ENCODE data around the gene ELF3. TPM values are rescaled to one million over a fixed set of nuclear protein-coding genes. Genes with fewer than 3 reads are reported as not detected.

Gene ELF3
- total and polyA plus RNA-seq, 2 of the 13 experiments (the other 11 are each of a cell fraction or from before 2014, with no cell fraction given): 11.5 to 55.1 TPM

DNA sequence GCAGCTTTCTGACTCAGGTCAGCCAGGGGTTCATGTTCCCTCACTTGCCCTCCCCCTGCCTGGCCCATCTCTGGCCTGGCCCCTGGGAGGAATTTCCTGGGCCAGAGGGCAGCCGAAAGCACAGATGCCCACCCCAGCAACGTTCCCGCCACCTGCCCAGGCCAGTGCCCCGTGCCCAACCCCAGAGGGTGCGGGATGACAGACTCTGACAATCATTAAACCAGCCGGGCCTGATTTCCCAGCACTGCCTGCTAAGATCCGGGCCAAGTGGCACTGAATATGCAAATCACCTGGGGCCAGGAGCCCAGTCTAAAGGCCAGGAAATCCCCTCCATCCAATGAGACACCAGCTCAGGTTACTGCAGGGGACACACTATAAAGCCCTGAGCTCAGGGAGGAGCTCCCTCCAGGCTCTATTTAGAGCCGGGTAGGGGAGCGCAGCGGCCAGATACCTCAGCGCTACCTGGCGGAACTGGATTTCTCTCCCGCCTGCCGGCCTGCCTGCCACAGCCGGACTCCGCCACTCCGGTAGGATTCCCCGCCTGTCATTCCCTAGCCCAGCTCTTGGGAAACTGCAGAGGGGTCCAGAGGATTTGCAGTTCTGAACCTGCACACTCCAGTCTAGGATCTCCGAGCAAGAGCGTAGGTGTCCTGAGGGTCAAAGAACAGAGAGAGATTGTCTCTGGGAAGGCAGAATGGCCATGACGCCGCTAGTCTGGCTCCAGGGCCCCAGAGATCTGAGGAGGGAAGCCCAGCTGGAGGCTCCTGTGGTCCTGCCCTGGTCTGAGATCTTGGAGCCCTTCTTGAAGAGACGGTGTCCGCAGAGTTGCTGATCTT lies at the start of gene ELF3 (continued):
- TF ChIP-seq TRIM24 (CRISPR knock-in tag; IDR thresholded peaks at IDR 0.05) (no peak), HDAC6 (IDR thresholded peaks at IDR 0.05; ENCODE audit: low read depth, low read length) (no peak), SAFB2 (CRISPR knock-in tag; IDR thresholded peaks at IDR 0.05; ENCODE audit: borderline replicate concordance, low read depth) (peak; percentile 67; the same call in 1 of the 2 replicates), ZNF577 (CRISPR knock-in tag; IDR thresholded peaks at IDR 0.05; ENCODE audit: borderline replicate concordance, low read depth) (no peak), ZNF230 (CRISPR knock-in tag; IDR thresholded peaks at IDR 0.05) (no peak), SETDB1 (CRISPR knock-in tag; IDR thresholded peaks at IDR 0.05; ENCODE audit: borderline replicate concordance) (no peak), HCFC1 (IDR thresholded peaks at IDR 0.05; ENCODE audit: low read depth, low read length) (no peak), ZNF547 (CRISPR knock-in tag; IDR thresholded peaks at IDR 0.05) (0 out of 2 replicates have a peak, but pooled peaks have one; percentile 19), SMC3 (IDR thresholded peaks at IDR 0.05; ENCODE audit: low read length) (0 out of 2 replicates have a peak, but pooled peaks have one; percentile 9), ZNF253 (CRISPR knock-in tag; IDR thresholded peaks at IDR 0.05; ENCODE audit: borderline replicate concordance) (no peak), FLYWCH1 (CRISPR knock-in tag; IDR thresholded peaks at IDR 0.05) (no peak), KDM4B (CRISPR knock-in tag; IDR thresholded peaks at IDR 0.05) (peak; percentile 43; the same call in 1 of the 2 replicates), NFIB (CRISPR knock-in tag; IDR thresholded peaks at IDR 0.05; ENCODE audit: borderline replicate concordance) (no peak), ZNF607 (CRISPR knock-in tag; IDR thresholded peaks at IDR 0.05; ENCODE audit: borderline replicate concordance) (peak; percentile 19; the same call in 1 of the 2 replicates)
- TF ChIP-seq, protein P1, sequence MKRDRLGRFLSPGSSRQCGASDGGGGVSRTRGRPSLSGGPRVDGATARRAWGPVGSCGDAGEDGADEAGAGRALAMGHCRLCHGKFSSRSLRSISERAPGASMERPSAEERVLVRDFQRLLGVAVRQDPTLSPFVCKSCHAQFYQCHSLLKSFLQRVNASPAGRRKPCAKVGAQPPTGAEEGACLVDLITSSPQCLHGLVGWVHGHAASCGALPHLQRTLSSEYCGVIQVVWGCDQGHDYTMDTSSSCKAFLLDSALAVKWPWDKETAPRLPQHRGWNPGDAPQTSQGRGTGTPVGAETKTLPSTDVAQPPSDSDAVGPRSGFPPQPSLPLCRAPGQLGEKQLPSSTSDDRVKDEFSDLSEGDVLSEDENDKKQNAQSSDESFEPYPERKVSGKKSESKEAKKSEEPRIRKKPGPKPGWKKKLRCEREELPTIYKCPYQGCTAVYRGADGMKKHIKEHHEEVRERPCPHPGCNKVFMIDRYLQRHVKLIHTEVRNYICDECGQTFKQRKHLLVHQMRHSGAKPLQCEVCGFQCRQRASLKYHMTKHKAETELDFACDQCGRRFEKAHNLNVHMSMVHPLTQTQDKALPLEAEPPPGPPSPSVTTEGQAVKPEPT (CRISPR knock-in tag; IDR thresholded peaks at IDR 0.05; ENCODE audit: low read depth): peak; percentile 29; the same call in 1 of the 2 replicates
- TF ChIP-seq, protein P2, sequence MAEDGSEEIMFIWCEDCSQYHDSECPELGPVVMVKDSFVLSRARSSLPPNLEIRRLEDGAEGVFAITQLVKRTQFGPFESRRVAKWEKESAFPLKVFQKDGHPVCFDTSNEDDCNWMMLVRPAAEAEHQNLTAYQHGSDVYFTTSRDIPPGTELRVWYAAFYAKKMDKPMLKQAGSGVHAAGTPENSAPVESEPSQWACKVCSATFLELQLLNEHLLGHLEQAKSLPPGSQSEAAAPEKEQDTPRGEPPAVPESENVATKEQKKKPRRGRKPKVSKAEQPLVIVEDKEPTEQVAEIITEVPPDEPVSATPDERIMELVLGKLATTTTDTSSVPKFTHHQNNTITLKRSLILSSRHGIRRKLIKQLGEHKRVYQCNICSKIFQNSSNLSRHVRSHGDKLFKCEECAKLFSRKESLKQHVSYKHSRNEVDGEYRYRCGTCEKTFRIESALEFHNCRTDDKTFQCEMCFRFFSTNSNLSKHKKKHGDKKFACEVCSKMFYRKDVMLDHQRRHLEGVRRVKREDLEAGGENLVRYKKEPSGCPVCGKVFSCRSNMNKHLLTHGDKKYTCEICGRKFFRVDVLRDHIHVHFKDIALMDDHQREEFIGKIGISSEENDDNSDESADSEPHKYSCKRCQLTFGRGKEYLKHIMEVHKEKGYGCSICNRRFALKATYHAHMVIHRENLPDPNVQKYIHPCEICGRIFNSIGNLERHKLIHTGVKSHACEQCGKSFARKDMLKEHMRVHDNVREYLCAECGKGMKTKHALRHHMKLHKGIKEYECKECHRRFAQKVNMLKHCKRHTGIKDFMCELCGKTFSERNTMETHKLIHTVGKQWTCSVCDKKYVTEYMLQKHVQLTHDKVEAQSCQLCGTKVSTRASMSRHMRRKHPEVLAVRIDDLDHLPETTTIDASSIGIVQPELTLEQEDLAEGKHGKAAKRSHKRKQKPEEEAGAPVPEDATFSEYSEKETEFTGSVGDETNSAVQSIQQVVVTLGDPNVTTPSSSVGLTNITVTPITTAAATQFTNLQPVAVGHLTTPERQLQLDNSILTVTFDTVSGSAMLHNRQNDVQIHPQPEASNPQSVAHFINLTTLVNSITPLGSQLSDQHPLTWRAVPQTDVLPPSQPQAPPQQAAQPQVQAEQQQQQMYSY (CRISPR knock-in tag; IDR thresholded peaks at IDR 0.05): peak; percentile 57; the same call in 1 of the 2 replicates
- TF ChIP-seq, protein P3, sequence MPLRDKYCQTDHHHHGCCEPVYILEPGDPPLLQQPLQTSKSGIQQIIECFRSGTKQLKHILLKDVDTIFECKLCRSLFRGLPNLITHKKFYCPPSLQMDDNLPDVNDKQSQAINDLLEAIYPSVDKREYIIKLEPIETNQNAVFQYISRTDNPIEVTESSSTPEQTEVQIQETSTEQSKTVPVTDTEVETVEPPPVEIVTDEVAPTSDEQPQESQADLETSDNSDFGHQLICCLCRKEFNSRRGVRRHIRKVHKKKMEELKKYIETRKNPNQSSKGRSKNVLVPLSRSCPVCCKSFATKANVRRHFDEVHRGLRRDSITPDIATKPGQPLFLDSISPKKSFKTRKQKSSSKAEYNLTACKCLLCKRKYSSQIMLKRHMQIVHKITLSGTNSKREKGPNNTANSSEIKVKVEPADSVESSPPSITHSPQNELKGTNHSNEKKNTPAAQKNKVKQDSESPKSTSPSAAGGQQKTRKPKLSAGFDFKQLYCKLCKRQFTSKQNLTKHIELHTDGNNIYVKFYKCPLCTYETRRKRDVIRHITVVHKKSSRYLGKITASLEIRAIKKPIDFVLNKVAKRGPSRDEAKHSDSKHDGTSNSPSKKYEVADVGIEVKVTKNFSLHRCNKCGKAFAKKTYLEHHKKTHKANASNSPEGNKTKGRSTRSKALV (CRISPR knock-in tag; IDR thresholded peaks at IDR 0.05): no peak; the same call in 1 of the 2 replicates
- TF ChIP-seq, protein P4, sequence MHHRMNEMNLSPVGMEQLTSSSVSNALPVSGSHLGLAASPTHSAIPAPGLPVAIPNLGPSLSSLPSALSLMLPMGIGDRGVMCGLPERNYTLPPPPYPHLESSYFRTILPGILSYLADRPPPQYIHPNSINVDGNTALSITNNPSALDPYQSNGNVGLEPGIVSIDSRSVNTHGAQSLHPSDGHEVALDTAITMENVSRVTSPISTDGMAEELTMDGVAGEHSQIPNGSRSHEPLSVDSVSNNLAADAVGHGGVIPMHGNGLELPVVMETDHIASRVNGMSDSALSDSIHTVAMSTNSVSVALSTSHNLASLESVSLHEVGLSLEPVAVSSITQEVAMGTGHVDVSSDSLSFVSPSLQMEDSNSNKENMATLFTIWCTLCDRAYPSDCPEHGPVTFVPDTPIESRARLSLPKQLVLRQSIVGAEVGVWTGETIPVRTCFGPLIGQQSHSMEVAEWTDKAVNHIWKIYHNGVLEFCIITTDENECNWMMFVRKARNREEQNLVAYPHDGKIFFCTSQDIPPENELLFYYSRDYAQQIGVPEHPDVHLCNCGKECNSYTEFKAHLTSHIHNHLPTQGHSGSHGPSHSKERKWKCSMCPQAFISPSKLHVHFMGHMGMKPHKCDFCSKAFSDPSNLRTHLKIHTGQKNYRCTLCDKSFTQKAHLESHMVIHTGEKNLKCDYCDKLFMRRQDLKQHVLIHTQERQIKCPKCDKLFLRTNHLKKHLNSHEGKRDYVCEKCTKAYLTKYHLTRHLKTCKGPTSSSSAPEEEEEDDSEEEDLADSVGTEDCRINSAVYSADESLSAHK (CRISPR knock-in tag; IDR thresholded peaks at IDR 0.05; ENCODE audit: borderline replicate concordance): no peak
